CD1c-positive myeloid dendritic cell (primary cell): ENCODE results near the gene ELL2.
A peak's percentile ranks its signal among the peaks of the same experiment; 100 is the strongest.
"Not testable (repeated sequence)": the region's sequence is repeated elsewhere in the genome, so short reads cannot be mapped to it uniquely, and the experiment has no call there.

Experiments used
- DNase-seq: peaks from one replicate; pipeline ENCODE4 v3.0.0-alpha.2; 2016; ENCODE audit errors: extremely low spot score

ELL2 gene

GRCh38 chr5:95838001-95838520 lies 123.6 kb downstream of the ELL2 start:
- no peak for DNase-seq

GRCh38 chr5:95837492-95837891 lies 124.2 kb downstream of the ELL2 start:
- DNase-seq: no peak

DNA sequence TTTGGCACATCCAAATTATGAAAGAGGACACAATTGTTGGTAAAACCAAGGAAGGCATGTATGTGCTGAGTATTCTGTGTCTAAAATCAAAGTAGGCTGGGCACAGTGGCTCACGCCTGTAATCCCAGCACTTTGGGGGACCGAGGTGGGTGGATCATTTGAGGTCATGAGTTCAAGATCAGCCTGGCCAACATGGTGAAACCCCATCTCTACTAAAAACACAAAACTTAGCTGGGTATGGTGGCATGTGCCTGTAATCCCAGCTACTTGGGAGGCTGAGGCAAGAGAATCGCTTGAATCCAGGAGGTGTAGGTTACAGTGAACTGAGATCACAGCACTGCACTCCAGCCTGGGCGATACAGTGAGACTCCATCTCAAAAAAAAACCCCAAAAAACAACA lies 124.7 kb downstream of the ELL2 start:
- not testable (repeated sequence) for DNase-seq

DNA sequence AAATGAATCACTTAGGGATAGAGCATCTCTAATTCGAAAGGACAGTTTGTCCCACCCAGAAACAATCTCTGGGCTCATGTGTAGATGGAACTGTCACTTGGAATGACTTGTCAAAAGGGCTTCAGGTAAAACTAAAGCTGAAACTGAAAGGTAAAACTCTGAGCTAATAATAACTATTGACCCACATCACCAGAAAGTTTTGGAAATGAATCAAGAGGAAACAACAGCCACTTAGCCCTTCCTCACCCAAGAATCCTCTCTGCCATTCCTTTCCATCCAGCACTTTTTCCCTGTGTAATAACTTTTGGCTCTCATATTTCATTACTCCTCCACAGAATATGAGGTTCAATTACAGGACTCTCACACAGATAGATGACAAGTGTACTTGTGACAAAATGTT lies 125.1 kb downstream of the ELL2 start:
- DNase-seq: peak; percentile 25

- DNase-seq: peak; percentile 50
Observed at GRCh38 chr5:95835682-95836385, 125.8 kb downstream of the ELL2 start.
